ENCODE data around the gene ZNF200.

GRCh38 chr16:3186946-3187690 is 47.8 kb downstream of the ZNF200 start:
- TF ChIP-seq CTCF (IDR thresholded peaks at IDR 0.05 in 4 of 5, conservative IDR thresholded peaks at IDR 0.05 in 1 of 5) (no peak), POLR2A (IDR thresholded peaks at IDR 0.05) (no peak)
